ENCODE data around the gene ZNF655.
A peak's percentile ranks its signal among the peaks of the same experiment; 100 is the strongest.
"Not testable (repeated sequence)": the region's sequence is repeated elsewhere in the genome, so short reads cannot be mapped to it uniquely, and the experiment has no call there.

ZNF655 gene

DNA sequence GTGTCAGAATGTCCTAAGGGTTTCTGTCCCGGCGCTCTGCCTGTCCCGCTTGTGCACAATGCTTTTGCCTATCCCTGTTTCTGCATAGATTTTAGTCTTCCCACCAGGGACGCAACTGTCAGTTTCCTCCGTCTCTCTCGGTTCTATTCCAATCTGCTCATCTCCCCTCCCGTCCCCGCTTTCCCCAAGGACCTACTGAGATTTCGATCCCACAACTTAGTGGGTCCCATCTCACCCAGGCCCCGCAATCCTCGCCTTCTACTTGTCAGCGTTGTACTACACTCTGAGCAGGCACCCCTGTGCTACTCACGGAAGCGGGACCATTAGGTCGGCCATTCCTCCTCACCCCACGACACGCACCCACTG, 519 bp upstream of the ZNF655 start:
- peak overlapping the region; percentile 96 for H3K4me3 ChIP-seq (ENCODE audit: low read depth, low read length)
- DNase-seq (ENCODE audit: low read depth): no peak

DNA sequence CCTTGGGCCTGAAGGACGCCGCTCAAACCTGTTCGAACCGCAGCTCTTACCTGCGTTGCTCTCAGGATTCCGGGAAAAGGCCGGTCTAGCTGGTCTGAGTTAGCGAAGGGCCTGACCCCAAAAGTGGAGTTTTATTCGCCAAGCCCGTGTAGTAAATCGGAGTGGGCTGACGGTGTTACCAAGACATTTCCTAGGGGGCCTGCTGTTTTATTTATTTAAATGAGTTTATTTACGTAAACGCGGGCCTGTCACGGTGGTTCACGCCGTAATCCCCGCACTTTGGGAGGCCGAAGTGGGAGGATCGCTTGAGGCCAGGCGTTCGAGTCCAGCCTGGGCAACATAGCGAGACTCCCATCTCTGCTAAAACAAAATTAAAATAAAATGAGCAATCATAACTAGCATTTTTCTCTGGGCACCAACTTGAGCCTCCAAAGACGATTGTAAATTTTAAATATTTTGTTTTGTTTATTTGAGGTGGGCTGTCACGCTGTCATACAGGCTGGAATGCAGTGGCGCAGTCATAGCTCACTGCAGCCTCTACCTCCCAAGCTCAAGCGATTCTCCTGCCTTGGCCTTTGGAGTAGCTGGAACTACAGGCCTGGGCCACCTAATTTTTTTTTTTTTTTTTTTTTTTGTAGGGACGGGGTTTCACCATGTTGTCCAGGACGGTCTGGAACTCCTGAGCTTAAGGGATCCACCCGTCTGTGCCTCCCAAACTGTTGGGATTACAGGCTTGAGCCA, 903 bp downstream of the ZNF655 start:
- peak overlapping the region; percentile 96 for H3K4me3 ChIP-seq (ENCODE audit: low read depth, low read length)
- no peak for DNase-seq (ENCODE audit: low read depth)

DNA sequence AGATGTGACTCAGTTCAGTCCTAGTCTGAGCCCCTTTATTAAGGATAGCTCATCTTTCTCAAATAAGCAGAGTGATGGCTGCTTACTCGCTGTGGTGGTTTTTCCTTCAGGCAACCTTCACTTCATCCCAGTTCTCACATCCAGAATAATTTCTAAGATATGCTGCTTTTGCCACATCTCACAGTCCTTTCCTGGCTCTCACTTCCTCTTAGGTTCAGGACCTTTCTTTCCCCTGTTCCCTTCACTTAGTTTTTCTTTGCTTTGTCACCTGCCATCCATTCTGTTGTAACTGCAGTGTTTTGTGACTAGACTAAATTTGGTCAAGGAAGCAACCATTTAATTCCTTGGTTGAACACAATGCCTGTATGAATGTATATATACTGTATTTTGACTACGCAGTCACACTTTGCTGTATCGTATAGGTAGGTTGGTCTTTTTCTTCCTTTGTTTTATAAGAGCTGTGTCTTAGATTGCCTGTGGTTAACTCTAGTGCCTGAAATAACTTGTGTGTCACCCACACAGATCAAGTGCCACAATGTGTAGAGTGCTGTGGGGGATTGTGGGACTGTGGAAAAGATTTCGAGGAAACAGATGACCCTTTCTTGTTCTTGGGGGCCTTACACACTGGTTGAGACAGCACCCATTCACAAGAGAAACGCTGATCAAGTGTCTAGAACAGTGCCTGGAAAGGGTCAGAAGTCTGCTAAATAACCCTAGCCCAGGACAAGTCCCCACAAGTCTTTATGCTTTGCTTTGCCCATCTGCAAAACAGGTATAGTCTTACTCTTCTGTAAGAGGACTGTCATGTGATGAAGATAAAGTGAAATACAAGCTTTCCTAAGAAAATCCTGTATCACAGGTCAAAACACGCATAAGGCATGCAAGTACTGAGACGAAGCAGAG, 2.6 kb downstream of the ZNF655 start:
- H3K4me3 ChIP-seq (ENCODE audit: low read depth, low read length): no peak overlapping the region
- no peak for DNase-seq (ENCODE audit: low read depth)

DNA sequence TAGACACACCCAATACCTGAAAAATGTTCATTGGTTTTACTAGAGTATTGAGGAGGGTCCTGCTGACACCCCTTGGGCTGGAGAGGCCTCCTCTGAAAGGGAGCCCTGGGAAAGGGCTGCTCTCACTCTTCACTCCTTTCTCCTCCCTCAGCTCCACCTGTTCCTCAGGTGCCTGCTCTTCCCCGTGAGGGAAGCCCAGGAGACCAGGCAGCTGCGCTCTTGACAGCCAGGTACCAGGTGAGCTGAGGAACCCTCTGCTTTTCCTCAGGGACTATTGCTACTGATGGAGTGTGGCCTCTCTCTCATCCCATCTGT, 3.3 kb downstream of the ZNF655 start:
- DNase-seq (ENCODE audit: low read depth): no peak
- H3K4me3 ChIP-seq (ENCODE audit: low read depth, low read length): no peak overlapping the region

DNA sequence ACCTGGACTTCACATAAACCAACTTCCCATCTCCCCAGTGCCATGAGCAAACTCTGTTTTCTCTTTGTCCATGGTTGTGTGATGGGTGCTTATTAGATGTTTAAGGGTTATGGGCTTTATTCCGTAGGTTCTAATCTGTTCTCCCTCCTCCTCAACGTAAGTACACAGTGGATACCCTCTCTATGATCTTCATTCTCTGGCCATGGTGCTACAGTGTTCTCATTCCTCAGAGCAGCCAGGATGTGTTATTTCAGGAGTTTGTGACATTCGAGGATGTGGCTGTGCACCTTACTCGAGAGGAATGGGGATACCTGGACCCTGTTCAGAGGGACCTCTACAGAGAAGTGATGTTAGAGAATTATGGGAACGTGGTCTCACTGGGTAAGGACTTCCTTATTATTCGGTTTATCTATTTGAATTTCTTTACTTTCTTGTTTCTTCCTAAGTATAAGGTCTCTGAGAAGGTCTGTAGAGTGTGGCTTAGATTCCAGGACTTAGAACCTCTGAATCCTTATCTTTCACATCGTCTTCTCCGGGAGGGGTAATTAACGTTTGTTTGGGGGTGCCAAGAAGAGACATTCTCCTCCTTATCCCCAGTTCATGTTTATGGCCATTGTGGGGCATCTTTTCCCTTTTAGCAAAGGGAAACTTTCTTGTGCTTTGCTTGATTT, 3.8 kb downstream of the ZNF655 start:
- no peak overlapping the region for H3K4me3 ChIP-seq (ENCODE audit: low read depth, low read length)
- no peak for DNase-seq (ENCODE audit: low read depth)

DNA sequence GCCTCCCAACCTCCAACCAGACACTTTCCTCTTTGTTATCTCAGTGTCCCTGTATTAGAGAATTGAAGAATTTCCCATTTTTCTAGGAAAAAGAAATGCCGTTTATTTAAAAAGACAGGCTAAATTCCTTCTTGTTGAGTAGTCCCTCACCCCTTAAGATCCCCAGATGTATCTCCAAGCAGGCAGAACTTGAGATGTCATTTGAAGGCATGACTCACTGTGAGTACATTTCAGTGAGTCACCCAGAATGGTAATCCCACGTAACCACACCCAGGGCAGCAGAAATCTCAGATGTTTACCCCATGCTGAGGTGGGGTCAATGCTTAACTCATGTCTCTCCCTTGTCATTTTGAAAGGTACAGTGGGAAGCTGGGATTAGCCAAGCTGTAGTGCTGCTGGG, 4.4 kb downstream of the ZNF655 start:
- peak; percentile 98 for DNase-seq (ENCODE audit: low read depth)
- no peak overlapping the region for H3K4me3 ChIP-seq (ENCODE audit: low read depth, low read length)

DNA sequence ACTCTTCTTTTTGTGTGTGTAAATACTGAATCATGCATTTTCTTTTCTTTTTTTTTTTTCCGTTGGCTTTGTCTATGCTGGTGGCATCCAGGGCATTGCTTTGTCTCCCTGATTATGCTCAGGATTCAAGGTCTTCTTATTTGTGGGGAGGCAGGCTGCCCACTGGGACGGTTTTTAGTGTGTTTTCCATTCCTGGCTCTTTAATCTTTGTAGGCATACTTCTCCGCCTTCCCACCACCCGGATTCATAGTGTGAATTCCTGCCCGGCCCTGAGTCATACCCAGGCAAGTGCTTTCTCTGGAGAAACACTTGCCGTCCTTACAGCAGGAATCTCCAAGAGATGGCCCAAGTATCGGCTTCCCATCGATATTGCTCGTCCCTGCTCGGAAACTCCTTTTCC, 5.2 kb downstream of the ZNF655 start:
- peak; percentile 27 for DNase-seq (ENCODE audit: low read depth)
- H3K4me3 ChIP-seq (ENCODE audit: low read depth, low read length): no peak overlapping the region

DNA sequence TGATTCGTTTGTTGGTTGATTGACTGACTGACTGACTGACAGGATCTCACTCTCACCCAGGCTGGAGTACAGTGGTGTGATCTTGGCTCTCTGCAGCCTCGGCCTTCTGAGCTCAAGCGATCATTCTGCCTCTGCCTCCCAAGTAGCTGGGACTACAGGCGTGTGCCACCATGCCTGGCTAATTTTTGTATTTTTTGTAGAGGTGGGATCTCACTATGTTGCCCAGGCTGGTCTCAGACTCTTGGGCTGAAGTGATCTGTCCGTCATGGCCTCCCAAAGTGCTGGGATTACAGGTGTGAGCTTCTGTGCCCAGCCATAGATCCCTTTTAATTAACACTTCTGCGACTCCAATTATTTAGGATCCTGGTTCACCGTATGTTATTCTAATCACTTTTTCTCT, 10.3 kb downstream of the ZNF655 start:
- not testable (repeated sequence) for DNase-seq (ENCODE audit: low read depth)

DNA sequence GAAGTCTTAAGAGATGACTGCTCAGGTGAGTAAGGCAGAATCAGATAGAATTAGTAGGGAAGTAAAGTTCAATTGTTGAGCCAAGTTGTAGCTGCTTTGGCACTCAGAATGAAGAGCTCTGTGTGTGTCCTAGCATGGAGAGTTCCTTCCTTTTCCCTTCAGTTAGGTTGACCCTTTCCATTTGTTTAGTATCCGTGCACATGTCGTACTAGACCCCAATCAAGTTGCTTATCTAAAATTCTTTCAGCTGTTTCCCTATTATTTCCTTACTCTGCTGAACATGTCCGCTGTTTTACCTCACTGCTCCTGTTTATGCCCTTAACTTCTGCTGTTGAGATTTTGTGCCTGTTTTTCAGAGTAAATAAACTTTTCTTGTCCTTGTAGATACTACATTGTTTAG, 13.3 kb downstream of the ZNF655 start:
- no peak for DNase-seq (ENCODE audit: low read depth)
- H3K4me3 ChIP-seq (ENCODE audit: low read depth, low read length): no peak overlapping the region

More for the DNA sequence above, 10.3 kb downstream of the ZNF655 start:
- not testable (repeated sequence) for H3K4me3 ChIP-seq (ENCODE audit: low read depth, low read length)

DNA sequence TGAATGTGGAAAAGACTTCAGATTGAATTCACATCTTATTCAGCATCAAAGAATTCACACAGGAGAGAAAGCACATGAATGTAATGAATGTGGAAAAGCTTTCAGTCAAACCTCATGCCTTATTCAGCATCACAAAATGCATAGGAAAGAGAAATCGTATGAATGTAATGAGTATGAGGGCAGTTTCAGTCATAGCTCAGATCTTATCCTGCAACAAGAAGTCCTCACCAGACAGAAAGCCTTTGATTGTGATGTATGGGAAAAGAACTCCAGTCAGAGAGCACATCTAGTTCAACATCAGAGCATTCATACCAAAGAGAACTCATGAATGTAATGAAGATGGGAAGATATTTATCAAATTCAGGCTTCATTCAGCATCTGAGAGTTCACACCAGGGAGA, 14.8 kb downstream of the ZNF655 start:
- H3K4me3 ChIP-seq (ENCODE audit: low read depth, low read length): no peak overlapping the region
- no peak for DNase-seq (ENCODE audit: low read depth)

DNA sequence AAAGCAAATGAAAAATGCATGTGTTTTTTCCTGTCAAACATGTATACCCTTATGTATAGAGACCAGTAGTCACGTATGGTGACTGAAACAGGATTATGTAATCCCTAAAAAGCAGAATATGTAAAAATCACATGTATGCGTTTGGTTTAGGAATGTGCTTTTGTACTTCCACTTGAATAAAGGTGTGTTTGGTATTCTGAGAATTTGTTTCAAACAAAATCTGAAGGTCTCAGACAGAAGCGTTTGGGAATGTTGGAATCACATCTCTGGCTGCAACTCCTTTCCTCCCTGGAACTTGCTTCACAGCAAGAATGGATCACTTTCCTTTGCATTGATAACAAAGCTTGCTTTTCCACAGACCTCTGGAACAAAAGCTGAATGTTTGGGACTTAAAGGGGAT, 17.8 kb downstream of the ZNF655 start:
- no peak overlapping the region for H3K4me3 ChIP-seq (ENCODE audit: low read depth, low read length)
- DNase-seq (ENCODE audit: low read depth): no peak

DNA sequence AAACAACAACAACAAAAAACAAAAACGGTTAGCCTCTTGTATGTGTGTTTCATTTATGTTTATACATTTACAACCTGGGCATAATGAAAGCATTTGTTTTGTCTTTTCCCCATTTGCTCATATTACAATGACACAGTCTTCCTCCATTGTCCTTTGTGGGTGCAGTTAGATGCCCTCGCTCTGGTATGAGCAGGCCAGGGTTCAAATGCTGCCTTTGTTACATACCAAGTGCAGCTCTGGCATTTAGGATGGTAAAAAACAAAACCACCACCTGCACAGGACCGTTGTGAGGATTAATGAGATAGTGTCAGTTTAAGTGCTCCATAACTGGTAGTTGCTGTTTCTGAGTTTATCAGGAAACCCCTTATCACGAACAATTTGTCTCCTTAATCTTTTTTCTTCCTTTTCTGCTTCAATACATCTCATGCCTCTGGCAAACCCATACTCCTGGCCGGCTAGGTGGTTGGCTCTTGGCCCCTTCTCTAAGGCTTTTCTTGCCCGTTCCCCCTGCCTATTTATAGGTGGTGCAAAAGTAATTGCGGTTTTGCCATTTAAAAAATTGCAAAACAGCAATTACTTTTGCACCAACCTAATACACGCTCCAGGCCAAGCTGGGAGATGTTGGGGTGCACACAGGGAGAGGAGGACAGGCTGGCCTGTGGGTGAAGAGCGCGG, 21.0 kb downstream of the ZNF655 start:
- DNase-seq (ENCODE audit: low read depth): no peak
- peak overlapping the region; percentile 55 for H3K4me3 ChIP-seq (ENCODE audit: low read depth, low read length)

DNA sequence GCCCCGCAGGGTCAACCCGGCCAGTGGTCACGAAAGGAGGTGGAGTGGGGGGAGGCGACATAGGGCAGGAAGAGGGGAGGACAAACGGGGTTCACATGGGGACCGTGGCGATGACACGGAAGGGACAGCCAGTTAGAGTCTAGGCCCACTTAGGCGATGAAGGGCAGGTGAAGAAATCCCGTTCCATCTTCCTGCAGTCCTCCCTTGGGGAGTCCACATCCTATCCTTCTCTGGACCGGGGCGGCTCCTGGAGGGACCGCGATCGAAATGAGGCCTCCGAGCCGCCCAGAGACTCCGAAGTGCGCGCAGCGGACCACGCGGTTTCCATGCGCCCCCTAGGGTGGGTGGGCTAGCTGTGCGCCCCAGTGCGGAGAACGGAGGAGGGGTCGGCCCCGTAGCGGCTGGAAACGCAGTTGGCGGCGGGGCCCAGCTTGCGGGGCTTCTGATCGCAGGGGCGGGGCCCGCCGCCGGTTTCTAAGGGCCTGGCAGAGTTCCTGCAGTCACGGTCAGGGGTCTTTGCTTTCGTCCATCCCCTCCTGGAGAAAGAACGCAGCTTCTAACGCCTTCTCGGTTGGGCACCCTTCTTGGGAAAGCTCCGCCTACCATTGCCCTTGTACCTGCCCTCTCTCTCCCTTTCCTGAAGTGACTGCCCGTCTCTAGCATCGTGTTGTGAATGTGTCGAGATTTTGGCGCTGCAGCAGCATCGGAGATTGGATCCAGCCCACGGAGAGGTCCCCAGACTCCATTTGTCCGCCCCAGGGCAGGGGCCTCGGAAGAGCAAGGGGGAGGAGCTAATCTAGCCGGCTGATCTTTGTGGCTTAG, 21.7 kb downstream of the ZNF655 start:
- DNase-seq (ENCODE audit: low read depth): no peak
- H3K4me3 ChIP-seq (ENCODE audit: low read depth, low read length): peak overlapping the region; percentile 55

DNA sequence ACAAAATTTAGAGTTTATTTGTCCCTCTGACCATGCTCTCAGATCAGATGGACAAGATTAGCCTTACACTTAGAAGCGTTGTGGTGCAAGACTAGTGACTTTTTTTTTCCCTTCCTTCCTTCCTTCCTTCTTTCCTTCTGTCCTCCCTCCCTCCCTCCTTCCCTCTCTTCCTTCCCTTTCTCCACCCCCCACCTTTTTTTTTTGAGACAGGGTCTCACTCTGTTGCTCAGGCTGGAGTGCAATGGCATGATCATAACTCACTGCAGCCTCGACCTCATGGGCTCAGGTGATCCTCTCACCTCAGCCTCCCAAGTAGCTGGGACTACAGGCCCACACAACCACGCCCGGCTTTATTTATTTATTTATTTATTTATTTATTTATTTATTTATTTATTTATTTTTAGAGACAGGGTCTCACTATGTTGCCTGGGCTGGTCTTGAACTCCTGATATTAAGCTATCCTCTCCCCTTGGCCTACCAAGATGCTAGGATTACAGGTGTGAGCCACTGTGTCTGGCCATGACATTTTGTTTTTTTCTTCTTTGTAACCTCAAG, 22.4 kb downstream of the ZNF655 start:
- not testable (repeated sequence) for DNase-seq (ENCODE audit: low read depth)
- H3K4me3 ChIP-seq (ENCODE audit: low read depth, low read length): peak overlapping the region; percentile 55

DNA sequence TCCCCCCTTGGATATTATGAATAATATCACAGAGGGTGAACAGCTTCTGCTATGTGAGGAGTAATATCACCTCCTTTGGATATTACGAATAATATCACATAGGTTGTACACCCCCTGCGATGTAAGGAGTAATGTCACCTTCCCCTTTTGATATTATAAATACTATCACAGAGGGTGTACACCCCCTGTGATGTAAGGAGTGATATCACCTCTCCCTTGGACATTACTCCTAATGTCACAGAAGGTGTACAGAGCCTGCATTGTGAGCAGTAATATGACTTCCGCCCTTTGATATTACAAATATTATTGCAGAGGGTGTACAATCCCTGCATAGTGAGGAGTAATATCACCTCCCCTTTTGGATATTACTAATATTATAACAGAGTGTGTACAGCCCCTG, 30.4 kb downstream of the ZNF655 start:
- H3K4me3 ChIP-seq (ENCODE audit: low read depth, low read length): no peak overlapping the region
- DNase-seq (ENCODE audit: low read depth): no peak

DNA sequence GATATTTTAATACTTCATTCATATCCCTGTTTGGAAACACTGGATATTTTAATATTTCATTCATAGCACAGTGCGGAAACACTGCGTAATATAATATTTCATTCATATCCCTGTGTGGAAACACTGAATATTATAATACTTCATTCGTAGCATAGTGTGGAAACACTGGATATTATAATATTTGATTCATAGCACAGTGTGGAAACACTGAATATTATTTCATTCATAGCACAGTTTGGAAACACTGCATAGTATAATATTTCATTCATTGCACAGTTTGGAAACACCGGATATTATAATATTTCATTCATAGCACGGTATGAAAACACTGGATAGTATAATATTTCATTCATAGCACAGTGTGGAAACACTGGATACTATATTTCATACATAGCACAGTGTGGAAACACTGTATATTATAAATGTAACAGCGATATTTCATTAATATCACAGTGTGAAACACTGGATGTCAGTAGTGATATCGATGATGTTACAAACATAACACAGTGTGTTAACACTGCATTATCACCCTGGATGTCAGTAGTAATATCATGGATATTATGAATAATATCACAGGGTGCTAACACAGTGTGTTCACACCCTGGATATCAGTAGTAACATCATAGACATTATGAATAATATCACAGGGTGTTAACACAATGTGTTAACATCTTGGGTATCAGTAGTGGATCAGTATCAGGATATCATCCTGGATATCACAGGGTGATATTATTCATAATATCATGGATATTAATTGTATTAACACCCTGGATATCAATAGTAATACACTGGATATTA, 36.7 kb downstream of the ZNF655 start:
- no peak for DNase-seq (ENCODE audit: low read depth)

DNA sequence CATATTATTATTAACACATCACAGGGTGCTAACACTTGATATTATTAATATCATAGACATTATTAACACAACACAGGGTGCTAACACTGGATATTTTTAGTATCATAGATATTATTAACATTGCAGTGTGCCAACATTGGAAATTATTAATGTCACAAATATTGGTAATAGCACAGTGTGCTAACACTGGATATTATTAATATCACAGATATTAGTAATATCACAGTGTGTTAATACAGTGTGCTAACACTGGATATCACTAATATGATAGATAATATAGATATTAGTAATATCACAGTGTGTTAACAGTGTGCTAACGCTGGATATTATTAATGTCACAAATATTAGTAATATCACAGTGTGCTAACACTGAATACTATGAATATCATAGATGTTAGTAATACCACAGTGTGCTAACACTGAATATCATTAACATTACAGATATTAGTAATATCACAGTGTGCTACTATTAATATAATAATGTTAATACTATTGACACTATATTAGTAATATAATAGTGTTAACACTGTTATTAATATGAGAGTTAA, 38.0 kb downstream of the ZNF655 start:
- DNase-seq (ENCODE audit: low read depth): no peak
- H3K4me3 ChIP-seq (ENCODE audit: low read depth, low read length): no peak overlapping the region

More for the DNA sequence above, 36.7 kb downstream of the ZNF655 start:
- no peak overlapping the region for H3K4me3 ChIP-seq (ENCODE audit: low read depth, low read length)

All from skeletal muscle cell (primary cell).